Lung (tissue), 12 donors: Measurements from ENCODE around the gene DNAJC13. TPM values are rescaled to one million over a fixed set of nuclear protein-coding genes. Genes with fewer than 3 reads are reported as not detected.

ENCODE experiments used
- ATAC-seq: fragments of 200-7000 bp; cut with Tn5 transposase; one replicate; pipeline ENCODE4 v1.9.1; 2020; ENCODE audit warnings: moderate number of reproducible peaks; ENCODE audit not compliant: insufficient read depth, low FRiP score
- DNase-seq, 3 donors: peaks; one replicate each; pipeline ENCODE4 v3.0.0-alpha.2; 2013 to 2017
- H3K27ac ChIP-seq, 2 donors: one replicate each; pipeline ENCODE4 v1.5.1; 2013; ENCODE audit warnings: mild to moderate bottlenecking in 2 of 2, moderate library complexity in 2 of 2, control low read depth in 1 of 2, inconsistent platforms in 1 of 2, low read depth in 1 of 2, low read length in 1 of 2
- H3K27me3 ChIP-seq, 3 donors: one replicate each; pipeline ENCODE4 v1.5.1; 2013; ENCODE audit warnings: low read length in 2 of 3; ENCODE audit not compliant: control insufficient read depth in 3 of 3, insufficient read depth in 3 of 3
- H3K36me3 ChIP-seq, 4 donors: one replicate each; pipeline ENCODE4 v1.5.1; 2013; ENCODE audit warnings: low read length in 4 of 4, mild to moderate bottlenecking in 1 of 4, moderate library complexity in 1 of 4; ENCODE audit not compliant: control insufficient read depth in 4 of 4, insufficient read depth in 4 of 4
- H3K4me1 ChIP-seq, 5 donors: one replicate each; pipeline ENCODE4 v1.5.1; 2013; ENCODE audit warnings: low read length in 5 of 5, mild to moderate bottlenecking in 2 of 5, moderate library complexity in 1 of 5; ENCODE audit not compliant: control insufficient read depth in 5 of 5, insufficient read depth in 5 of 5
- H3K4me3 ChIP-seq: one replicate; pipeline ENCODE4 v1.5.1; 2013; ENCODE audit warnings: mild to moderate bottlenecking, control low read depth, moderate library complexity
- H3K9ac ChIP-seq, 2 donors: one replicate each; pipeline ENCODE4 v1.5.1; 2013; ENCODE audit warnings: low read length in 2 of 2, control low read depth in 1 of 2; ENCODE audit not compliant: insufficient read depth in 1 of 2
- H3K9me3 ChIP-seq, 4 donors: one replicate each; pipeline ENCODE4 v1.5.1; 2013; ENCODE audit warnings: low read length in 3 of 4, mild to moderate bottlenecking in 1 of 4, moderate library complexity in 1 of 4; ENCODE audit not compliant: control insufficient read depth in 4 of 4, insufficient read depth in 3 of 4
- WGBS, 2 donors: extraction: QIAGEN DNeasy Blood & Tissue Kit; methylation state at CpG; one replicate each; pipeline ENCODE4 v1.1.7; 2013; 5-methylcytosine and 5-hydroxymethylcytosine counted together
- polyA plus RNA-seq, 2 donors: library from polyadenylated mRNA; stranded (reverse); fragments of 200-250 nt; gene quantifications; one replicate each; pipeline ENCODE4 v1.2.1, GENCODE V29; 2013
- total RNA-seq, 2 donors: library from RNA; depleted of rRNA in 1 of 2; stranded (reverse); fragments of >200 nt in 1 of 2; gene quantifications; one replicate each; pipeline ENCODE4 v1.2.1, GENCODE V29; 2014 to 2021
- TF ChIP-seq, protein P1 (sequence below): IDR thresholded peaks from 2 replicates; pipeline ENCODE4 v1.5.1; 2012; ENCODE audit warnings: mild to moderate bottlenecking; ENCODE audit errors: control extremely low read depth, extremely low read depth
- donor health status: control.
- donor health status: control.
- donor health status: Bipolar disorder and iron deficiency.
- donor health status: healthy.
- donor health status: DM: yes; HTN: yes; CAD: no.

DNAJC13 gene
- total and polyA plus RNA-seq, 4 donors: 6.7 to 132 (median 23.5) TPM

DNA sequence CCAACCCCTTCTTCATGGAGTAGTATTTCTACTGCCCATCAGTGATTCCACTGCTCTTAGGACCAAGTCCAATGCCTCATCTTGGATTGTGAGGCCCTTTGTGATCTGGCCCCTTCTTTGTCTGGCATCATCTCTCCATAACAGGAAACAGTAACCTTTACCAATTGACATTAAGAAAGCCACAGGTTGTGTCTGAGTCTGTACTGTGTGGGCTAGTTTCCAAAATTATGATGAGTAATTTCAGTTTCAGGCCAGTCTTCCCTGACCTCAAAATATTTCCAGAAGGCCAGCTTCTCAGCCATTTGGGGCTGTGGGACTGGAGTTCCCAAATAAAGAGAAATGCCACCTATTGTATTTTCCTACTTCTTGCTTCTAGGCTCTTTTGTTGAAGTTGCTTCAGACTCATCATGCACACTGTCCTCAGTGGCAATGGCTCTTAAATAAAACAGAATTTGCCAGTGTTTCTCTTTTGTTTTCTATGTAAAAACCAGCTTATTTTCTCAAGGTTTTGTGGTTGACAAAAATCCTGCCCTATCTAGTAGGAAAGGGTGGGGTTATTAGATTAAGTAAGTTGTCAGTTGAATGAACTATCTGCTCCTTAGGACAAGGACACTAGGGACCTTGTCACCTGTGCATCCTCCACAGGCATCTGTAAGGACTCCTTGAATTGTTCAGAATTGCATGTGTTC is 132.7 kb downstream of the DNAJC13 start:
- TF ChIP-seq, protein P1, sequence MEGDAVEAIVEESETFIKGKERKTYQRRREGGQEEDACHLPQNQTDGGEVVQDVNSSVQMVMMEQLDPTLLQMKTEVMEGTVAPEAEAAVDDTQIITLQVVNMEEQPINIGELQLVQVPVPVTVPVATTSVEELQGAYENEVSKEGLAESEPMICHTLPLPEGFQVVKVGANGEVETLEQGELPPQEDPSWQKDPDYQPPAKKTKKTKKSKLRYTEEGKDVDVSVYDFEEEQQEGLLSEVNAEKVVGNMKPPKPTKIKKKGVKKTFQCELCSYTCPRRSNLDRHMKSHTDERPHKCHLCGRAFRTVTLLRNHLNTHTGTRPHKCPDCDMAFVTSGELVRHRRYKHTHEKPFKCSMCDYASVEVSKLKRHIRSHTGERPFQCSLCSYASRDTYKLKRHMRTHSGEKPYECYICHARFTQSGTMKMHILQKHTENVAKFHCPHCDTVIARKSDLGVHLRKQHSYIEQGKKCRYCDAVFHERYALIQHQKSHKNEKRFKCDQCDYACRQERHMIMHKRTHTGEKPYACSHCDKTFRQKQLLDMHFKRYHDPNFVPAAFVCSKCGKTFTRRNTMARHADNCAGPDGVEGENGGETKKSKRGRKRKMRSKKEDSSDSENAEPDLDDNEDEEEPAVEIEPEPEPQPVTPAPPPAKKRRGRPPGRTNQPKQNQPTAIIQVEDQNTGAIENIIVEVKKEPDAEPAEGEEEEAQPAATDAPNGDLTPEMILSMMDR: no peak
- peaks cover 0 to 4% (median 0%) of the 10 kb centered on the region in 5 donors for H3K4me1 ChIP-seq
- ATAC-seq (no peak), DNase-seq (no peak)
- no peak overlapping the region for H3K4me3 ChIP-seq
- no peak overlapping the region for H3K27ac ChIP-seq
- no peaks in the 10 kb centered on the region for H3K36me3 ChIP-seq
- H3K9me3 ChIP-seq: peaks cover 0 to 2% (median 0%) of the 10 kb centered on the region in 4 donors
- no peak overlapping the region for H3K9ac ChIP-seq
- H3K27me3 ChIP-seq: no peaks in the 10 kb centered on the region

DNA sequence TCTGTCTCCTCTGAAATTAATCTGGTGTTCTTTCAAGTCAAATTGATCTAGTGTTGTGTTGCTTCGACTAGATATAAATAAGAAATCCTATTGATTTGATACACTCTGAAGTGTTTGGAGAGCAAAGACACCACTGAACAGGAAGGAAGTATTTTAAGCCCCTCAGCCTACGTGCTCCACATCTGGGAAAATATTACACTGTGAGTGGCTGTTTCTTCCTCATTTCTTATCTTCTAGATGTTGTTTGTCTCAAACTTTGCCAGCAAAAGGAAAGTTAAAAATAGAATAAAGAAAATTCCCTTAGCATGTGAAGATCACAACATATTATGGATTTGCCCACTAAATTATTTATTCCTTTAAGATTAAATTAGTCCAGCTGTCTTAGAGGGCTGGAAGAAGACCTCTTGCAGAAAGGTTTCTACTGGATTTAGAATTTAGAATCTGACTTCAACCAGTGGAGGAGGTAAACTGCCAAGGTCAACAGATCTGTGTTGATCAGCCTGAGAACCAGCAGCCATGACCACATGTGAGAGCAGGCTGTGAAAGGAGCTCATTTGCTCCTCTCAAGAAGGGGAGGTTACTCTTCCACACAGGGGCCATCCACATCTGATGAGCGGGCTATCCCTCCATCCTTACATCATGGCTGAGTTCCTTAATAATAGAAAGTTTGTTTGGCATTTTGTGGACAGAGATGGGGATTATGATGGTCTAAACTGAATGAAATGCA is 133.4 kb downstream of the DNAJC13 start:
- Histone ChIP-seq H3K9ac (no peak overlapping the region), H3K4me3 (no peak overlapping the region), H3K36me3 (no peaks in the 10 kb centered on the region), H3K4me1 (peaks cover 0 to 4% (median 0%) of the 10 kb centered on the region in 5 donors), H3K27ac (no peak overlapping the region), H3K27me3 (no peaks in the 10 kb centered on the region), H3K9me3 (peaks cover 0 to 2% (median 0%) of the 10 kb centered on the region in 4 donors)
- ATAC-seq (no peak), DNase-seq (no peak)
- 36 to 47% methylated on average over 3 of the region's 3 CpGs for WGBS, 2 donors
- TF ChIP-seq, protein P1: no peak

DNA sequence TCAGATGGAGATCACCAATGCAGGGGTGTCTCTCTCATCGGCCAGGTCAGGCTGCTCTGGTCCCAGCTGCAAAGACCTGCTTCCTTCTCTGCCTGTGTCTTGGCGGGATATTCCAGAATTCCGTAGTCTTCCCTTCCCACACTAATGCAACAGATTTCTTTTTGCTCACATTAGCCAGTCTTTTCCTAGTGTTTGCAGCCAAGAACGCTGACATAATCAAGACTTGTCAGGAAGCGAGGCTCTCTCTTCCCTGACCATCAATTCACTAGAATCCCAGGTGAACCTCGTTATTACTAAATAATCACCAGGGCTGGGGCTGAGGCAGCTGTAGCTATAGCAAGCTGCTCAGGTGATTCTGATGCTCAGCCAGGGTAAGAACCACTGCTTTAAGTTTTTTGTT is 136.5 kb downstream of the DNAJC13 start:
- DNase-seq: no peak
- ATAC-seq: no peak
- Histone ChIP-seq H3K9me3 (no peaks in the 10 kb centered on the region), H3K4me3 (no peak overlapping the region), H3K9ac (no peak overlapping the region), H3K27me3 (no peaks in the 10 kb centered on the region), H3K27ac (no peak overlapping the region), H3K4me1 (peaks cover 0 to 4% (median 0%) of the 10 kb centered on the region in 5 donors), H3K36me3 (peaks cover 0 to 2% (median under 1%) of the 10 kb centered on the region in 4 donors)
- TF ChIP-seq, protein P1: no peak
- 71 to 85% methylated on average over 6 of the region's 6 CpGs for WGBS, 2 donors
